K562 (cell line): ENCODE results near the gene RAP1GDS1. TPM values are rescaled to one million over a fixed set of nuclear protein-coding genes. Genes with fewer than 3 reads are reported as not detected.

ENCODE experiments used
- ATAC-seq: fragments of 200-7000 bp; cut with Tn5 transposase; 3 replicates; pipeline ENCODE4 v1.9.1; 2020; ENCODE audit warnings: moderate library complexity
- BruUV-seq: library from RNA; stranded (reverse); fragments of 400-500 nt; replicated peaks from 2 replicates; lab custom pipeline; 2021; lab: Mats Ljungman, UMichigan
- CTCF ChIA-PET: fragments of 300-600 bp; formaldehyde crosslinking; extraction: SDS; loops from one replicate; lab custom pipeline; 2021; ENCODE audit warnings: low intra/inter-chr PET ratio; lab: Yijun Ruan, JAX
- POLR2A ChIA-PET: fragments of 300-600, 350-650 bp; sonication (Branson Sonifier 250); formaldehyde crosslinking; extraction: SDS; loops from one replicate; lab custom pipeline; 2021; ENCODE audit warnings: antibody characterized with exemption, inconsistent platforms; lab: Yijun Ruan, JAX
- DNase-seq, 4 experiments: peaks; one replicate each; pipeline versions ENCODE4 v3.0.0 to v3.0.0-alpha.2; 2011 to 2018; ENCODE audit warnings: low spot score in 3 of 4, mixed read lengths in 3 of 4; ENCODE audit errors: extremely low read depth in 1 of 4
- FAIRE-seq: peaks from 2 replicates; lab custom pipeline; 2011; peaks lifted over from hg19 to GRCh38; lab: Jason Lieb, UNC
- H2AFZ ChIP-seq: 2 replicates; pipeline ENCODE4 v1.6.0; 2011; ENCODE audit warnings: low read depth, low read length, control low read depth, inconsistent platforms
- H3K27ac ChIP-seq: fragments of 200-600 bp; 3 replicates; pipeline ENCODE4 v1.8.0; 2011; ENCODE audit warnings: low read depth, mild to moderate bottlenecking, control low read depth, inconsistent platforms, low read length, moderate library complexity, mixed read lengths; ENCODE audit errors: extremely low read depth
- H3K27me3 ChIP-seq, 2 experiments: fragments of 300-600 bp in 1 of 2; 2 replicates in 1 of 2; 3 replicates in 1 of 2; pipeline versions ENCODE4 v1.6.0 to v1.8.0; 2011; ENCODE audit warnings: inconsistent platforms in 2 of 2, low read length in 2 of 2, mild to moderate bottlenecking in 1 of 2, mixed read lengths in 1 of 2, moderate library complexity in 1 of 2; ENCODE audit not compliant: control insufficient read depth in 2 of 2, insufficient read depth in 2 of 2
- H3K36me3 ChIP-seq: fragments of 300-600 bp; 3 replicates; pipeline ENCODE4 v1.8.0; 2011; ENCODE audit warnings: mild to moderate bottlenecking, low read length, inconsistent platforms; ENCODE audit not compliant: control insufficient read depth, insufficient read depth
- H3K4me1 ChIP-seq, 2 experiments: fragments of 200-600 bp in 1 of 2; replicated peaks in 1 of 2; 2 replicates in 1 of 2; 3 replicates in 1 of 2; pipeline versions ENCODE4 v1.5.1 to v1.8.0; 2011; ENCODE audit warnings: inconsistent platforms in 2 of 2, low read length in 2 of 2, mild to moderate bottlenecking in 1 of 2, mixed read lengths in 1 of 2, moderate library complexity in 1 of 2; ENCODE audit not compliant: control insufficient read depth in 2 of 2, insufficient read depth in 2 of 2
- H3K4me2 ChIP-seq: 2 replicates; pipeline ENCODE4 v1.6.1; 2011; ENCODE audit warnings: low read length, control low read depth, inconsistent platforms, mixed read lengths; ENCODE audit not compliant: insufficient read depth
- H3K4me3 ChIP-seq: fragments of 200-600 bp; sonication (generic), shearing (Covaris generic); 2 replicates; pipeline ENCODE4 v1.5.1; 2016; ENCODE audit warnings: control low read depth, inconsistent platforms
- H3K79me2 ChIP-seq: fragments of 200-600 bp; 3 replicates; pipeline ENCODE4 v1.8.0; 2011; ENCODE audit warnings: low read length, inconsistent platforms; ENCODE audit not compliant: control insufficient read depth, insufficient read depth
- H3K9ac ChIP-seq, 2 experiments: 2 replicates each; pipeline versions ENCODE4 v1.6.0 to v1.6.1; 2011; ENCODE audit warnings: low read depth in 2 of 2, low read length in 2 of 2, control low read depth in 1 of 2, inconsistent platforms in 1 of 2, mild to moderate bottlenecking in 1 of 2, mixed read lengths in 1 of 2; ENCODE audit not compliant: insufficient read depth in 1 of 2
- H3K9me1 ChIP-seq: one replicate; pipeline ENCODE4 v1.6.0; 2011; ENCODE audit warnings: inconsistent platforms, mild to moderate bottlenecking, low read length, moderate library complexity; ENCODE audit not compliant: control insufficient read depth, insufficient read depth
- H3K9me3 ChIP-seq: replicated peaks from 2 replicates; pipeline ENCODE4 v1.5.1; 2011; ENCODE audit warnings: low read depth, low read length, inconsistent platforms; ENCODE audit not compliant: control insufficient read depth, insufficient read depth
- H4K20me1 ChIP-seq: replicated peaks from 2 replicates; pipeline ENCODE4 v1.6.1; 2011; ENCODE audit warnings: low read length, inconsistent platforms, mixed read lengths; ENCODE audit not compliant: control insufficient read depth, insufficient read depth
- NRF1 ChIP-seq, 2 experiments: fragments of 450-650 bp; IDR thresholded peaks in 1 of 2; conservative IDR thresholded peaks in 1 of 2; 2 replicates each; pipeline ENCODE4 v1.6.1; 2014; ENCODE audit warnings: mild to moderate bottlenecking in 2 of 2
- TEAD4 ChIP-seq, 2 experiments: sonication (generic) in 1 of 2; formaldehyde crosslinking in 1 of 2; IDR thresholded peaks; 2 replicates each; pipeline versions ENCODE4 v1.6.1 to v1.8.0; 2012 to 2022; ENCODE audit warnings: borderline replicate concordance in 1 of 2, inconsistent platforms in 1 of 2, low read length in 1 of 2, mild to moderate bottlenecking in 1 of 2, missing genetic modification reagents in 1 of 2
- ZNF121 ChIP-seq: sonication (generic); formaldehyde crosslinking; conservative IDR thresholded peaks from 2 replicates; pipeline ENCODE4 v1.8.0; 2022; ENCODE audit warnings: missing genetic modification reagents
- WGBS: fragments of 100-300 bp; shearing (Covaris generic); methylation state at CpG from one replicate; pipeline ENCODE4 v1.1.6; 2016; ENCODE audit warnings: low coverage, mixed read lengths; ENCODE audit not compliant: insufficient coverage; ENCODE audit errors: missing lambda C conversion rate; 5-methylcytosine and 5-hydroxymethylcytosine counted together
- in situ Hi-C: fragments of 300-500 bp; cut with MboI; formaldehyde crosslinking; loops from 4 replicates; pipeline ENCODE4 v1.15.0; 2018; ENCODE audit warnings: inconsistent platforms, mixed read lengths
- intact Hi-C: fragments of 100-400 bp; cut with micrococcal nuclease; formaldehyde crosslinking; loops from 2 replicates; pipeline ENCODE4 v1.14.2; 2022
- polyA plus RNA-seq, 8 experiments: library from polyadenylated mRNA; depleted of rRNA in 4 of 8; stranded (reverse) in 5 of 8; unstranded in 3 of 8; fragments of >200 nt; fragmentation: Nextera tagmentation in 2 of 8; fragmentation: Illumina TruSeq in 1 of 8; extraction: Ambion mirVana in 2 of 8; extraction: Trizol in 1 of 8; gene quantifications; 2 replicates each; pipeline versions ENCODE4 v1.2.1 to v1.2.3, GENCODE V29; 2011 to 2014; ENCODE audit warnings: inconsistent platforms in 1 of 8, missing spikeins in 1 of 8
- total RNA-seq, 7 experiments: library from RNA; depleted of rRNA in 6 of 7; stranded (reverse); fragments of >200 nt in 6 of 7; fragmentation: Illumina TruSeq in 2 of 7; extraction: Trizol in 2 of 7; gene quantifications; 2 replicates each; pipeline versions ENCODE4 v1.2.1 to v1.2.3, GENCODE V29; 2011 to 2021; ENCODE audit warnings: low replicate concordance in 1 of 7
- TF ChIP-seq, protein P1 (sequence below): fragments of 250-450 bp; sonication (Bioruptor Pico); IDR thresholded peaks from 2 replicates; pipeline ENCODE4 v1.4.0; 2020; ENCODE audit warnings: mild to moderate bottlenecking, moderate library complexity, borderline replicate concordance

The RAP1GDS1 gene
- total and polyA plus RNA-seq, 9 of the 15 experiments (the other 6 are each of a cell fraction or from before 2014, with no cell fraction given), result 27.2 to 55.6 (median 31.5) TPM

DNA sequence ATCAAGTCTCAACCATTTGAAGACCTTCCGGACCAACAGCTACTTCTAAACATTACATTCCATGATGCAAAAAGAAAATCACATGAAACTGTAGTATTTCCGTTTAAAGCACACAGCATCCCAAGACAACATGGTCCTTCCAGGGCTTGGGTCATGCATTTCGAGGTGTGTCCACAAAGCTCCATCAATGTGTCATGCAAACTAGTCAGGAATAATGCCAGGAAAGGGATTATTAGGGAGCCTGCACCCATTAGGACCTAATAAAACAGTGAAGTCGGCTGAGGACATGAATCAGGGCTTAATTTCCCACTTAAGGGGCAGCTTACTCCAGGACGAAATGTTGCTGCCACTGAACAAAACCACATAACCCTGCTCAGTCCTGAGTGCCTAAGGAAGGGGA lies 219.4 kb downstream of the RAP1GDS1 start (continued):
- TF ChIP-seq TEAD4 (IDR thresholded peaks at IDR 0.05; ENCODE audit: low read length) (no peak), TEAD4 (CRISPR knock-in tag; IDR thresholded peaks at IDR 0.05; ENCODE audit: borderline replicate concordance) (no peak)
- TF ChIP-seq, protein P1, sequence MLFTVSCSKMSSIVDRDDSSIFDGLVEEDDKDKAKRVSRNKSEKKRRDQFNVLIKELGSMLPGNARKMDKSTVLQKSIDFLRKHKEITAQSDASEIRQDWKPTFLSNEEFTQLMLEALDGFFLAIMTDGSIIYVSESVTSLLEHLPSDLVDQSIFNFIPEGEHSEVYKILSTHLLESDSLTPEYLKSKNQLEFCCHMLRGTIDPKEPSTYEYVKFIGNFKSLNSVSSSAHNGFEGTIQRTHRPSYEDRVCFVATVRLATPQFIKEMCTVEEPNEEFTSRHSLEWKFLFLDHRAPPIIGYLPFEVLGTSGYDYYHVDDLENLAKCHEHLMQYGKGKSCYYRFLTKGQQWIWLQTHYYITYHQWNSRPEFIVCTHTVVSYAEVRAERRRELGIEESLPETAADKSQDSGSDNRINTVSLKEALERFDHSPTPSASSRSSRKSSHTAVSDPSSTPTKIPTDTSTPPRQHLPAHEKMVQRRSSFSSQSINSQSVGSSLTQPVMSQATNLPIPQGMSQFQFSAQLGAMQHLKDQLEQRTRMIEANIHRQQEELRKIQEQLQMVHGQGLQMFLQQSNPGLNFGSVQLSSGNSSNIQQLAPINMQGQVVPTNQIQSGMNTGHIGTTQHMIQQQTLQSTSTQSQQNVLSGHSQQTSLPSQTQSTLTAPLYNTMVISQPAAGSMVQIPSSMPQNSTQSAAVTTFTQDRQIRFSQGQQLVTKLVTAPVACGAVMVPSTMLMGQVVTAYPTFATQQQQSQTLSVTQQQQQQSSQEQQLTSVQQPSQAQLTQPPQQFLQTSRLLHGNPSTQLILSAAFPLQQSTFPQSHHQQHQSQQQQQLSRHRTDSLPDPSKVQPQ (CRISPR knock-in tag), result no peak

DNA sequence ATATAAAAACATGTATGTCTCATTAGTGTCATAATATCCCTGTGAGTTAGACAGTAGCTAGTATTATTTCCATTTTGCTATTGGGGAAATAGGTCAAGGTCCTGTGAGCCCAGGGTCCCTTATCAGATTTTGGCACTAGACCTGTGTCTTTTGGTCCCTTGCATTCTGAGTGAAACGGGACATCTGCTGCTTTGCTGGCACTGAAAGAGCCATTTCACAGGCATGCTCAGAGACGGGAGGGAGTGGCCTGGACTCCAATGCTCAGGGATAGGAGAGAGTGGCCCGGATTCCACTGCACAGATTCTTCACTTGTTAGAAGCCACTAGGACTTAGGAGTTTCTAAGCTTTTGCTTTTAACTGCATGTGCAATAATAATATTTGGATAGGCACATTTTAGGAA lies 220.0 kb downstream of the RAP1GDS1 start:
- DNase-seq, result no peak
- Histone ChIP-seq H3K79me2 (no peaks in the 10 kb centered on the region), H3K9ac (no peak overlapping the region), H3K36me3 (no peaks in the 10 kb centered on the region), H3K9me1 (no peaks in the 10 kb centered on the region), H3K27me3 (peaks cover 5 to 14% of the 10 kb centered on the region in 2 experiments; a peak in 4 of 5 replicates), H2AFZ (no peak overlapping the region), H3K4me3 (no peak overlapping the region), H4K20me1 (no peaks in the 10 kb centered on the region), H3K4me1 (no peaks in the 10 kb centered on the region; a peak in 1 of 5 replicates), H3K27ac (no peak overlapping the region), H3K9me3 (no peaks in the 10 kb centered on the region), H3K4me2 (no peak overlapping the region)
- 10% methylated on average over 3 of the region's 3 CpGs for WGBS
- intact Hi-C loops, result no loop called here
- FAIRE-seq, result no peak
- TF ChIP-seq NRF1 (conservative IDR thresholded peaks at IDR 0.05 in 1 of 2, IDR thresholded peaks at IDR 0.05 in 1 of 2) (peak; percentile 20 to 26; a peak in 1 of 4 replicates), ZNF121 (no peak)
- no peak for ATAC-seq
- in situ Hi-C loops, result no loop called here
- CTCF ChIA-PET, result no interaction called here
- no TSS peak for BruUV-seq
- POLR2A ChIA-PET, result no interaction called here
